Thyroid gland (tissue), 4 donors: ENCODE measurements around the gene CRK.

Experiments used
- CTCF ChIP-seq, 6 experiments: fragments of 200-600 bp in 3 of 6; fragments of 450-650 bp in 3 of 6; sonication (generic) in 3 of 6; IDR thresholded peaks; one replicate each; pipeline ENCODE4 v1.5.1; 2016 to 2019; ENCODE audit warnings: antibody characterized with exemption in 6 of 6, mild to moderate bottlenecking in 2 of 6, inconsistent platforms in 1 of 6, moderate library complexity in 1 of 6
- POLR2A ChIP-seq, 2 donors: fragments of 450-650 bp; IDR thresholded peaks; one replicate each; pipeline ENCODE4 v1.6.1; 2017; ENCODE audit warnings: antibody characterized with exemption in 2 of 2, mild to moderate bottlenecking in 2 of 2, moderate library complexity in 1 of 2

GRCh38 chr17:1473841-1474240 lies 17.8 kb upstream of the CRK start:
- no peak for TF ChIP-seq POLR2A (IDR thresholded peaks at IDR 0.05)
- TF ChIP-seq CTCF (IDR thresholded peaks at IDR 0.05), result no peak
